ENCODE measurements around the gene NFX1.
"Not testable (repeated sequence)": the region's sequence is repeated elsewhere in the genome, so short reads cannot be mapped to it uniquely, and the experiment has no call there.

NFX1 gene

DNA sequence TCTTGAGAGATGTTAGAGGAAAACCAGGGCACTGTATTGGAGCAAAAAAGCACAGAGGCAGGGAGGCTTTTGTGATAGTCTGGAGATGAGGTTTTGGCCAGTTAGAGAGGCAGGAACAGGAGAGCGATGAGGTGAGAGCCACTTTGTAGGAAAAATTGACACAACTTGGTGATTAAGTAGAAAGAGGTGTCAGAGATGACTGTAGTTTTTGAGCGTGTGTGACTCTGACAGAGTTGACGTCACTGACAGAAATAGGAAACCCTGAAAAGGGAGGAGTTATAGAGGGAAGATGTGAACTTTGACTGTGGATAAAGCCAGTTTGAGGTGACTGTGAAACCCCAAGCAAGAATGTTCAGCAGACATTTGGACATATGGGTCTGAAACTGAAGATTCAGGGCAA is 15.7 kb downstream of the NFX1 start:
- no peak overlapping the region for H3K4me3 ChIP-seq (ENCODE audit: low read depth, low read length)

DNA sequence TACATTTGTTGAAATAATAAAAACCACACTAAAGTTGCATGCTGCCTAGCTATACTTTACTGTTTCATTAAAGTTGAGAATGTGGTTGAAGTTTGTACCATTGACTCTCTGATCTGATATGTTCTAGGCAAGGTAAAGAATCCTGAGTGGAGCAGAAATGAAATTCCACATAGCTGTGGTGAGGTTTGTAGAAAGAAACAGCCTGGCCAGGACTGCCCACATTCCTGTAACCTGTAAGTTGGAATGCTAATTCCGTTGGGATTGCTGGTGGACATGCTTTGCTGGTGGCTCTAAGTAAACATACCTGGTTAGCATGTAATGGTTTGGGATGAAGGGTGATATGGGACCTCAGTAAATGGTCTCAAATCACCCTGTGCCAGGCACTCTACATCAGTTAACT is 16.8 kb downstream of the NFX1 start:
- H3K4me3 ChIP-seq (ENCODE audit: low read depth, low read length), result no peak overlapping the region

DNA sequence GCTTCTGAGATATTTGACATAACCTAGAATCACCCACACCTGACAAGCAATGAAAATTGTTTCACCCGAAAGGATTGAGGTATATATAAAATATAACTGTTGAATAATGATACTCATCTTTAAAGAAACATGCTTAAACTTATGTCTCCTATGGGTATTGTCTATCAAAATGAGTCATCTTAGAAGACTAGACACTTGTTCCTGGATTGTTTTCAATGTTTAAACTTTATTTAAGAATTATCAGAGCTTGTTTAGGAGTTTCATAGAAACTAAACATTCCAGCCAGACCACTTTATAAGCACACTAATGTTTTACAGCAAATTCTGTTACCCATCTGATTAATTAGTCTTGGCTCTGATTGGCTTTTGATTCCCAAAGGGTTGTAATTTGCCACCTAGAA is 19.6 kb downstream of the NFX1 start:
- H3K4me3 ChIP-seq (ENCODE audit: low read depth, low read length), result no peak overlapping the region

DNA sequence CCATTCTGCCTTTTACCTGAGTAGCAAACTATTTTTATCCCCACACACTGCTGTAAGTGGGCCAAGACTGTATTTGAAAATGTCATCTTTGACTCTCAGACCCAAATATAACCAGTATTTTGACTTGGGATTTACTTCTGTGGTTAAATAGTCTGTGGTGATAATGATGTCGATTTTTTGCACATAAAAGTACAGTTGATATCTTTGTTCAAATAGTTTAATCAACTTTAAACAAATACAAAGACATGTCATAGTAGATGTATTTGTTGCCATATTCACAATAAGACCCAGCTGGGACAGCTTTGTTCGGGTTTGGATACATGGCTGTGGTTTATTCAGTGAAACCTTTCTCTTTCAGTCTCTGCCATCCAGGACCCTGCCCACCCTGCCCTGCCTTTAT is 20.4 kb downstream of the NFX1 start:
- no peak overlapping the region for H3K4me3 ChIP-seq (ENCODE audit: low read depth, low read length)

DNA sequence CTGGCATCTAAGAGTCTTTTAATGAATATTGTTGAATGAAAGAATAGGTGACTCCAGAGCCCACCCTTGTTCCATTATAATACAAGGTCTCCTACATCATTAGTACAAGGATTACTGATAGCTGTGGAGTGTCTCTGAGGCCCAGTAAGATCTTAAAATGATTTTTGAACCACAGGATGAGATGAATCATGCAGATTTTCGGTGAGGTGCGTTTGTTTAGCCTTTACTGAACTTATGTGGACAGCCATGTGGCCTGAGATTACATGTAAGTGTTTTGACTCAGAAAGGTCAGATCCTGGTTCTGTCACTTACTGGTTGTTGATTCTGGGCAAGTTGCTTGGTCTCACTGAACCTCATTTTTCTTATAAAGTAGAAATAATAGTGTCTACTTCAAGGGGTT is 21.6 kb downstream of the NFX1 start:
- H3K4me3 ChIP-seq (ENCODE audit: low read depth, low read length), result no peak overlapping the region

DNA sequence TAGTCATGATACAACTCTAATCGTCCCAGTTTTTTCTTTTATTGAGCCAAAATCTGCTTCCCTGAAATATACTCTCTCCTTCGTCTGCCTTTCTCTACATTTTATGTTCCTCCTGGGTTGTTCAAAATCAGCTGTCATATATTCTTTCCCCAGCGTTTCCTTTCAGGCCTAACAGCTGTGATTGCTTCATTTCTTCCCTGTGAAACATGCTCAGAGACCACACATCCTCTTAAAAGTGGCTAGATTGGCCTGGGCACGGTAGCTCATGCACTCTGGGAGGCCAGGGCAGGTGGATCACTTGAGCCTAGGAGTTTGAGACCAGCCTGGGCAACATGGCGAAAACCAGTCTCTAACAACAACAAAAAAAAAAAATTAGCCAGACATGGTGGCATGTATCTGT is 25.1 kb downstream of the NFX1 start:
- no peak overlapping the region for H3K4me3 ChIP-seq (ENCODE audit: low read depth, low read length)

DNA sequence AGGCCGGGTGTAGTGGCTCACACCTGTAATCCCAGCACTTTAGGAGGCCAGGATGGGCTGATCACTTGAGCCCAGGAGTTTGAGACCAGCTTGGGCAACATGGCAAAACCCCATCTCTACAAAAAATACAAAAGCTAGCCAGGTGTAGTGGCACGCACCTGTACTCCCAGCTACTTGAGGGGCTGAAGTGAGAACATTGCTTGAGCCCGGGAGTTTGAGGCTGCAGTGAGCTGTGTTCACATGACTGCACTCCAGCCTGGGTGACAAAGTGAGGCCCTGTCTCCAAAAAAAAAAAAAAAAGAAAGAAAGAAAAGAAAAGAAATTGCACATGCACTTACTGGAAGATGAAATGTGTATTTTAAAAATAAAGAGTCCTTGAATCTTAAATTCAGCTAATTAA is 26.8 kb downstream of the NFX1 start:
- not testable (repeated sequence) for H3K4me3 ChIP-seq (ENCODE audit: low read depth, low read length)

DNA sequence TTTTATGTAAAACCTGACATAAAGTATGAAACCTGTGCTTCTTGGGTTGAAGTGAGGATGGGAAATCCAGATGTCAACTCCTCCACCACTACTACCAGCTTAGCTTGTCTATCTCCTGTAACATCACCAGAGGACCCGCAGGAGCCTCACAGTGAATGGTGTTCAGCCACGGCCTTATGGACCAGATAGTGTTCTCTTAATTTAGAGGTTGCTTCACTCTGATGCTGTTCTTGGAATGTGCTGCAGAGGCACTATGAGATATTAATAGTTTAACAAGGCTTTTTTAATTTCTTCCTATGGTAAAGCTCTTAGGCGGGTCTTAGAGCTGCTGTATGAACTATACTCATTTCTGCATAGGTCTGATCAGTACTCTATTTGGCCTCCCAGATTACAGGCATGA is 27.9 kb downstream of the NFX1 start:
- H3K4me3 ChIP-seq (ENCODE audit: low read depth, low read length), result no peak overlapping the region

DNA sequence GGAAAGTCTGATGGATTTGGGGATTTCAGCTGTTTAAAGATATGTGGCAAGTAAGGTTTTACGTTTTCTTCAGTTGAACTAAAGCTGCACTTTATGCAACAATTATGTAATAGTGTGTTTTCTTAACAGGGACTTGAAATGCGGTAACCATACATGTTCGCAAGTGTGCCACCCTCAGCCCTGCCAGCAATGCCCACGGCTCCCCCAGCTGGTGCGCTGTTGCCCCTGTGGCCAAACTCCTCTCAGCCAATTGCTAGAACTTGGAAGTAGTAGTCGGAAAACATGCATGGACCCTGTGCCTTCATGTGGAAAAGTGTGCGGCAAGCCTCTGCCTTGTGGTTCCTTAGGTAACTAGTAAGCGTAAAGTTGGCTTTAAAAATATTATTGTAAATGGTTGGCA is 28.5 kb downstream of the NFX1 start:
- no peak overlapping the region for H3K4me3 ChIP-seq (ENCODE audit: low read depth, low read length)

DNA sequence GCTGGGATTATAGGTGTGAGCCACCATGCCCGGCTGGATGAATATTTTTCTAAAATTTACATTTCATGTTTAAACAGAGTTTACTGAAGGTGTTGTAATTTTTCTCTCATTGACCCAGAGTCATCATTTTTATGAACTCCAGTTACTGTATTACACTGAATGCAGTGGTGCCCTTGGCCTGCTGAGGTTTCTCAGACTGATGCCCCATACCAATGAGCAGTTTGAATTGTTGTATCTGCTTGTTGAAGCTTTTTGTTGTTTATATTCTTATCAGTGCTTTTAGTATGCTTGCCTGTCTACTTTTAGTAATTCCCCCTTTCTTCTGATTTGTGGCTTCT is 29.9 kb downstream of the NFX1 start:
- no peak overlapping the region for H3K4me3 ChIP-seq (ENCODE audit: low read depth, low read length)

DNA sequence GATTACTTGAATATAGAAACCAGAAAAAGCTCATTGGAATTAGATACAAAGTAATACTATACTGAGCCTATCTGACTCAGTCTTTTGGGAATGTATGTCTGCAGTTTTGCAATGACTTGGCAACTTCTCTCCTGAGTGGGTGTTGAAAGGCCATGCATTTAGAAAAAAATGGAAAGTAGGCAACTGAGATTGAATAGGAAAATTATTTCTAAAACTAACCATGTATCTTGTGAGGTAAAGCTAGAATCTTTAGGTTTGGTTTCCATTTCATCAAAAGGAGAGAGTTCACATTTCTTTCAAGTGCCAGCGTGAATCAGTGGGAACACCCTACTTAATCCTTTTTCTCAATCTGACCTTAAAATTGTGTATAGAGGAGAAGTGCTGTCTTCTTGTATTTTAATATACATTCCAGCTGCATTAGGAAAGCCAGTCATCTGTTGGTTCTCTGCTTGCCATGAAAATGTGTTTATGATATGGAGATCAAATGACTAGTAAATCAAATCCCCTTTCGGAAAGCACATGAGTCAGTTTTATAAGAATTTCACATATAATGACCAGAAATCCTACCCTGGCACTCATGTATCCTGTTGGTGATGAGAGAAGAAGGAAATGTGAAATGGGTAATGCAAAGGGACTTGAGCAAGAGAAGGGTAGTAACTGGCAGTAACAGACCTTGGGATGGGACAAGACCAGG is 30.4 kb downstream of the NFX1 start:
- H3K4me3 ChIP-seq (ENCODE audit: low read depth, low read length), result no peak overlapping the region

DNA sequence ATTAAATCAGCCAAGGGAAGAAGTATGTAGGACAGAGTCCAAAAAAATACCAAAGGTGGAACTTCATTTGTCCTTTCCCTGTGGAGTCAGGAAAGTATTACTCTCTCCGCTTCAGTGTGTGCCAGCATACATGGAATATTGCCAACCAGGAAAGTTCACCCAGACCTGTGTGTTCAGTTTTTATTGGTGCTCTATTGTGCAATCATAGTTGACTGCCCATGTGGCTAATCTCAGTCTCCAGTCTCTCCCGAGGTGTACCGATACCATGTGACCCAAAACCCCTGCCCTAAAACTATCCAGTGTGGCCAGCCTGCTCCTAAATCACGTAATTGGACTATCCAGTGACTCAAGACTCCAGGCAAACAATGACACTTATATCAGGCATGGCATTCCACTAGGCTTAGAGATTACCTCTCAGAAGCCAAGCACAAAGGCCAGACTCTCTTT is 38.8 kb downstream of the NFX1 start:
- H3K4me3 ChIP-seq (ENCODE audit: low read depth, low read length), result no peak overlapping the region

DNA sequence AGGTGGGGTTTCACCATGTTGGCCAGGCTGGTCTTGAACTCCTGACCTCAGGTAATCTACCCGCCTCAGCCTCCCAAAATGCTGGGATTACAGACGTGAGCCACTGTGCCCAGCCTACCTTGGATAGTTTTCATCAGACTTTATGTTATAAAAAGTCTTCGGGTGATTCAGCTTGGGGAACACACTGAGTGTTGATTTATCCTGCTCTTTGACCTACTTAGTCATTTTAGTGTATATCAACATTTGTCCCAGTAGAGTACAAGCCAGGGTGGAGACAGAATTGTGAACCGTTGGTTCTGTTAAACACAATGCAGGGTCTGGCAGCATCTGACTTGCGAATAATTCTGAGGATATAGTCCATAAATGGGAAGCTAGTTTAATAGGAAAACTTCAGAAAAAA is 39.7 kb downstream of the NFX1 start:
- no peak overlapping the region for H3K4me3 ChIP-seq (ENCODE audit: low read depth, low read length)

DNA sequence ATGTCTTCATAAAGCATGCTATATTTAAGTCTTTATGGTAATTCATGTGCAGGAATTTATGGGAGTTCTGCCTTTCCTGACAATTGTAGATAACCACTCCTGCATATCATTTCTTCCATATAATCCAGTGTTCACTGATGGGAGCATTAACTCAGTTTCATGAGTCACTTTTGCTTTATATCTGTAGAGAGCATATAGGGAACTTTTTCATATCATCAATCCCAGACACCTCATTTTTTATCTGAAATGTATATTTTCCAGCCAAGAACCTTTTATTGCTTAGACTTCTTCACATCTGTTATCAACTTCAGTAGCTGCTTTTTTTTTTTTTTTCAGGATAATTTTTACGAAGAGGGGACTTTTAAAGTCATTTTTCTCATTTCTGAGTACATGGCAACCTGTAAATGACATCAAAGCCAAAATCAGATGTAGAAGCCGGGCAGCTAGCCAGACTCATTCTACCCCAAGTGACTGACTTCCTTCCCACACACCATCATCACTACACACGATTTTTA is 41.1 kb downstream of the NFX1 start:
- no peak overlapping the region for H3K4me3 ChIP-seq (ENCODE audit: low read depth, low read length)

DNA sequence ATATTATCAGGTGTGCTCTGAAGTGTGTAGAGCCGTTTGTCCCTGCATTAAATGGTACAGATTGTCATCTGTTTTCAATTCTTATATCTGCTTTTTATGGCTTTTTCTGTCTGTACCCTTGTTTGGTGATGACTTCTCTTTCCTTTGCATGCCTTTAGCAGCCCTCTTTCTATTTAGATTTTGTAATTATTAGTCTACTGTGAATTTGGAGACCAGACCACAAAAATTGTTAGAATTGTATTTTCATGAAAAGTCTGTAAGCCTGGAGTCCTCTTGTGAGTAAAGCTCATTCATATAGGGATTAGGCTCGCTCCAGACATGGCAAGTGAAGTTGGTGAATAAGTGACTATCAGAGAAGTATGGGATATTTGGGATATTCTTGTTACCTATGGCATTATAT is 41.7 kb downstream of the NFX1 start:
- H3K4me3 ChIP-seq (ENCODE audit: low read depth, low read length), result no peak overlapping the region

DNA sequence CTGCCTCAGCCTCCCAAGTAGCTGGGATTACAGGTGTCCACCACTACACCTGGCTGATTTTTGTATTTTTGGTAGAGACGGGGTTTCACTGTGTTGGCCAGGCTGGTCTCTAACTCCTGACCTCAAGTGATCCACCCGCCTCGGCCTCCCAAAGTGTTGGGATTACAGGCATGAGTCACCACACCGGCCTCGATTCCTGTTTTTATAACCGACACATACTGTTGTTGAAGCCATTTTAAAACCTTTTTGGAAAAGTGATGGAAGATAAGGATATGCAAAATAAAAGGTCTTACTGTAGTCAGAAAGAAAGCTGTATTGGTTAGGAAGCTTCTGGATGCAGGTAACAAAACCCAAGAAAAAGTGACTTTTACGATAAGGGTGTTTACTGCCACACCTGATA is 42.6 kb downstream of the NFX1 start:
- H3K4me3 ChIP-seq (ENCODE audit: low read depth, low read length), result not testable (repeated sequence)

DNA sequence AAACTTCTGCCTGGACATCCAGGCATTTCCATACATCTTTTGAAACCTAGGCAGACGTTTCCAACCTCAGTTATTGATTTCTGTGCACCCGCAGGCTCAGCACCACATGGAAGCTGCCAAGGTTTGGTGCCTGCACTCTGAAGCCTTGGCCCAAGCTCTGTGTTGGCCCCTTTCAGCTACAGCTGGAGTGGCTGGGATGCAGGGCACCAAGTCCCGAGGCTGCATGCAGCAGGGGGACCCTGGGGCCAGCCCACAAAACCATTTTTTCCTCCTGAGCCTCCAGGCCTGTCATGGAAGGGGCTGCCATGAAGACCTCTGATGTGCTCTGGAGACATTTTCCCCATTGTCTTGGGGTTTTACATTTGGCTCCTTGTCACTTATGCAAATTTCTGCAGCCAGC is 49.9 kb downstream of the NFX1 start:
- no peak overlapping the region for H3K4me3 ChIP-seq (ENCODE audit: low read depth, low read length)

DNA sequence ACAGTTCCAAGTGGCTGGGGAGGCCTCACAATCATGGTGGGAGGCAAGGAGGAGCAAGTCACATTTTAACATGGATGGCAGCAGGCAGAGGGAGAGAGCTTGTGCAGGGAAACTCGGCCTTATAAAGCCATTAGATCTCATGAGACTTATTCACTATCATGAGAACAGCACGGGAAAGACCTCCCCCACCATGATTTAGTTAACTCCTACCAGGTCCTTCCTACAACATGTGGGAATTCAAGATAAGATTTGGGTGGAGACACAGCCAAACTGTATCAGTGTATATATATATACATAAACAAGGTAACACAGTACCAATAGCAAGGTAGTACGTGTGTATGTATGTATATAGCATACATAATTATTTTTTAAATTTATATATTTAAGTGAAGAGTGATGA is 50.9 kb downstream of the NFX1 start:
- no peak overlapping the region for H3K4me3 ChIP-seq (ENCODE audit: low read depth, low read length)

DNA sequence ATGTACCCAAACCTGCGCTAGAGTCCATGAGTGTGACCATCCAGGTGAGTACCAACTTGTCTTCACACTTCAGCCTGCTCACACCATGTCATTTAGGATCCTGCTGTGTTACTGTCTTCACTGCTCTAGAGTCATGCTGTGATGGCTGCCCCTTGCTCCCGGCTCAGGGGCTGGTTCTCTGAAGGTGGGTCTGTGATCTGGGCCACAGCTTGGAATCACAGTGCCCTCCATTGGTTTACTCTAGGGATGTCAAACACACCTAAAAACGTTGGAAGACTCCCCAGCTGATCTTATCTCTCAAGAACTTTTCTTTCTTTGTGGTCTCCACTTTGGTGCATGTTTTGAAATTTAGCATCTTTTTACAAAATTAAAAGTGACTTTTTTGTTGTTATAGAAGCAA is 53.8 kb downstream of the NFX1 start:
- H3K4me3 ChIP-seq (ENCODE audit: low read depth, low read length), result no peak overlapping the region

DNA sequence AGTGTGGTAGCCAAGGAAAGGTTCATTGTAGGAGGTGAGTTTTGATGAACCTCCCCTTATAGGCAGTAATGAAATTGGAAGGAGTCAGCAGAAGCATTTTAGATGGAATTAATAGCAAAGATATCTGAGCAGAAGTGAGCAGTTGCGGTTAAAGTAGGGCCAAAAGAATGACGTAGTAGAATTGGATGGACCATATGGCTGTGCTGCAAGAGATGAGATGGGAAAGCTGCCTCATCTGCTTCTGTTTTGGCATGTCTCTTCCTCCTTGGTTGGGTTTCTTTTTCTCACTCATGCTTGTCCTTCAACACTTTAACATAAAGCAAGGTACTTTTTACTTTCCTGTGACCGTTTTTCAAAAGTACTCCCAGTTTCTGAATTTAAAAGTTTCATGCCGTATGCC is 56.2 kb downstream of the NFX1 start:
- H3K4me3 ChIP-seq (ENCODE audit: low read depth, low read length), result no peak overlapping the region

DNA sequence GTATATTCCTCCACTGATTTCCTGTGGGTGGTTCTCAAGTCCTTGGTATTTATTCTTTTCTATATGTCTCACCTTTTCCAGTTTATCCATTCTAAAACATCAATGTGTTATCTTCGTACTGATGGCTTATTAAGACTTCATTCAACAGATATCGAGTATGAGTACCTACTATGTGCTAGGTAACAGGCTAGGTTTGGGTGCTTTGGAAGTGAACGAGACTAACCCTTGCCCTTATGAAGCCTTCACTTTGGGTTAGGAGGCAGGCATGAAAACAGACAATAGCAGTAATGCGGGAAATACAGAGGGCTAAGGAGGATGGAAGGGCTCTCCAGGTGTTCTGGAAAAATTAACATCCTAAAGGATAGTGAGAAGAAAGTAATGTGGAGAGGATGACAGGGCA is 58.7 kb downstream of the NFX1 start:
- no peak overlapping the region for H3K4me3 ChIP-seq (ENCODE audit: low read depth, low read length)

DNA sequence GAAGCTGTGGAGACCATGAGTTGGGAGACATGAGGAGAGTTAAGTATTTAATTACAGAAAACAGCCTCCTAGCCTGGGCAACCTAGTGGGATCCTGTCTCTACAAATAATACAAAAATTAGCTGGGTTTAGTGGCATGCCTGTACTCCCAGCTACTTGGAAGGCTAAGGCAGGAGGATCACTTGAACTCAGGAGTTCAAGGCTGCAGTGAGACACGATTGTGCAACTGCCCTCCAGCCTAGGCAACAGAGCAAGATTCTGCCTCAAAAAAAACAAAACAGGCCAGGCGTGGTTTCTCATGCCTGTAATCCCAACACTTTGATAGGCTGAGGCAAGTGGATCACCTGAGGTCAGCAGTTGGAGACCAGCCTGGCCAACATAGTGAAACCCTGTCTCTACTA is 59.4 kb downstream of the NFX1 start:
- no peak overlapping the region for H3K4me3 ChIP-seq (ENCODE audit: low read depth, low read length)

DNA sequence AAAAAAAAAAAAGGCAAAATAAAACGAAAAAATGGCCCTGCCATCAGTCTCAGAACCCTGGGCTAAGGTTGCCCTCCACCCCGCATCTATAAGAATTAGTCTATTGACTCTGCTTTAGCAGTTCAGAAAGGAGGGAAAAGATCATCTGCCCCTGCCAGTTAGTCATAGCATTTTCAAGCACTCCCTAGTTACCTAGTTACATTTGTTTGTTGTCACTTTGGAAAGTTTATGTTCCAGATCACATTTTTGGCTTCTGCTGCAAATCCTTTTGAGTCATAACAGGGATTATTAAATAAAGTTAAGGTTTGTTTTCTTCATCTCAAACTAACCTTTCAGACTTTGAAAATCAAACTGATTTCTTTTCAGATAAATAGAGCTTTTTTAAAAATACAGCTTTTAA is 60.0 kb downstream of the NFX1 start:
- no peak overlapping the region for H3K4me3 ChIP-seq (ENCODE audit: low read depth, low read length)

Measured in iPS-11a (cell line).